Measurements from ENCODE around the gene SLC6A3.
"Not testable (repeated sequence)": the region's sequence is repeated elsewhere in the genome, so short reads cannot be mapped to it uniquely, and the experiment has no call there.

- TF ChIP-seq CHD1 (IDR thresholded peaks at IDR 0.05; ENCODE audit: low read length); NR3C1 (CRISPR knock-in tag; IDR thresholded peaks at IDR 0.05); RFX1 (IDR thresholded peaks at IDR 0.05); ZBTB26 (CRISPR knock-in tag; IDR thresholded peaks at IDR 0.05); TAF1 (IDR thresholded peaks at IDR 0.05; ENCODE audit: control insufficient read depth, extremely low read depth, insufficient read depth, low read length, severe bottlenecking); PCBP1 (IDR thresholded peaks at IDR 0.05; ENCODE audit: low read depth, low read length, poor library complexity, severe bottlenecking); POLR2A (conservative IDR thresholded peaks at IDR 0.05); ZNF318 (IDR thresholded peaks at IDR 0.05; ENCODE audit: borderline replicate concordance in 1 of 2, low read depth in 1 of 2); ZBTB49 (CRISPR knock-in tag; IDR thresholded peaks at IDR 0.05; ENCODE audit: borderline replicate concordance); CTCF (IDR thresholded peaks at IDR 0.05 in 2 of 3, conservative IDR thresholded peaks at IDR 0.05 in 1 of 3; ENCODE audit: insufficient read depth in 2 of 3, low read depth in 1 of 3, low read length in 3 of 3); TEAD4 (IDR thresholded peaks at IDR 0.05; ENCODE audit: low read length); TEAD4 (CRISPR knock-in tag; IDR thresholded peaks at IDR 0.05; ENCODE audit: borderline replicate concordance); ZNF224 (CRISPR knock-in tag; IDR thresholded peaks at IDR 0.05); SAFB2 (IDR thresholded peaks at IDR 0.05; ENCODE audit: borderline replicate concordance, low read depth, low read length, severe bottlenecking); TFE3 (CRISPR knock-in tag; IDR thresholded peaks at IDR 0.05): not testable (repeated sequence)
Observed at GRCh38 chr5:1459435-1459834, 14.2 kb upstream of the SLC6A3 start.
